HG03103 (cell line): ENCODE measurements around the gene TRUB2.
"Not testable (repeated sequence)": the region's sequence is repeated elsewhere in the genome, so short reads cannot be mapped to it uniquely, and the experiment has no call there.

Experiments
- ATAC-seq: cut with Tn5 transposase; IDR thresholded peaks from one replicate; pipeline ENCODE4 v1.9.1; 2021; ENCODE audit warnings: low read depth; ENCODE audit not compliant: unreplicated experiment

The TRUB2 gene

GRCh38 chr9:128304136-128304970 lies 17.9 kb downstream of the TRUB2 start:
- no peak for ATAC-seq

GRCh38 chr9:128298535-128299482 lies 23.4 kb downstream of the TRUB2 start:
- ATAC-seq, result no peak

GRCh38 chr9:128297221-128297773 lies 24.9 kb downstream of the TRUB2 start:
- ATAC-seq, result no peak

GRCh38 chr9:128296340-128297220 lies 25.7 kb downstream of the TRUB2 start:
- ATAC-seq, result no peak

GRCh38 chr9:128294142-128294541 lies 28.1 kb downstream of the TRUB2 start:
- ATAC-seq, result no peak

GRCh38 chr9:128293091-128293490 lies 29.2 kb downstream of the TRUB2 start:
- no peak for ATAC-seq

- ATAC-seq, result no peak
Observed at GRCh38 chr9:128292009-128292408, 30.2 kb downstream of the TRUB2 start.

GRCh38 chr9:128288273-128289004 lies 33.8 kb downstream of the TRUB2 start:
- ATAC-seq, result no peak

- ATAC-seq, result no peak
Observed at GRCh38 chr9:128286440-128286839, 35.8 kb downstream of the TRUB2 start.

- no peak for ATAC-seq
Observed at GRCh38 chr9:128285033-128285784, 37.0 kb downstream of the TRUB2 start.

GRCh38 chr9:128282500-128282899 lies 39.7 kb downstream of the TRUB2 start:
- no peak for ATAC-seq

GRCh38 chr9:128280084-128280622 lies 42.1 kb downstream of the TRUB2 start:
- ATAC-seq, result no peak

GRCh38 chr9:128279088-128280073 lies 42.9 kb downstream of the TRUB2 start:
- ATAC-seq, result not testable (repeated sequence)

GRCh38 chr9:128276574-128277270 lies 45.5 kb downstream of the TRUB2 start:
- no peak for ATAC-seq

- ATAC-seq, result peak; percentile 90
Observed at GRCh38 chr9:128276008-128276573, 46.2 kb downstream of the TRUB2 start, which contains the start of gene SWI5. Gene SWI5 (plus strand): TSS chr9:128276276.
